Stimulated activated CD4-positive, alpha-beta T cell treated with anti-CD3 and anti-CD28 coated beads, Interleukin-1b, Interleukin-23, amount 100 ng/mL, for 48 hours (primary cell): ENCODE data around the gene TRAF3.
"Not testable (repeated sequence)": the region's sequence is repeated elsewhere in the genome, so short reads cannot be mapped to it uniquely, and the experiment has no call there.

Experiments
- DNase-seq: peaks from one replicate; pipeline ENCODE4 v3.0.0-alpha.2; 2020

TRAF3 gene

DNA sequence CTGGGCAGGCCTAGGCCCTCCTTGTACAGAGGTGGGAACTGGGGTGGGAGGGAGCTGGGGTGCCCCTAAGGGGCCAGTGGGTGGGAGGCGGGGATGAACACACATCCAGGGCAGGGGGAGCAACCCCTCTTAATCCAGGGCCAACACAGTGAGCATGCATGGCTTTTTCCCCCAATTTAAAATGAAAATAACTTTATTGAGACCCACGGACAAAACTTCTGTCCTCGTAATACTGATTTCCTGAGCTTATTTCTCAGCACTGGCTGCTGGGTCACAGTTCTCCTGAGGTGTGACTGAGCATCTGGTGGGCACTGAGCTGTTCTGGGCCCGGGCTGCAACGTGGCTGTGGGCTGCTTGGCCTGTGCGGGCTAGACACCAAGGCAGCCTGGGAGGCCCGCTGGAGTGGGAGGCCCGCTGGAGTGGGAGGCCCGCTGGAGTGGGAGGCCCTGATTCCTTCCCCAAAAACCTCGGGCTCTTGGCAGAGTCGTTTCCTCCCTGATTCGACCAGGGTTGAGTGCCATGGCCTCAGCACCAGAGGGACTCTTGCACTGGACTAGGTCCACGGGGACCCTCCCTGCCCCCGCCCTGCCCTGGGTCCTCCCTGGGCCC, 24.9 kb upstream of the TRAF3 start:
- DNase-seq: no peak

DNA sequence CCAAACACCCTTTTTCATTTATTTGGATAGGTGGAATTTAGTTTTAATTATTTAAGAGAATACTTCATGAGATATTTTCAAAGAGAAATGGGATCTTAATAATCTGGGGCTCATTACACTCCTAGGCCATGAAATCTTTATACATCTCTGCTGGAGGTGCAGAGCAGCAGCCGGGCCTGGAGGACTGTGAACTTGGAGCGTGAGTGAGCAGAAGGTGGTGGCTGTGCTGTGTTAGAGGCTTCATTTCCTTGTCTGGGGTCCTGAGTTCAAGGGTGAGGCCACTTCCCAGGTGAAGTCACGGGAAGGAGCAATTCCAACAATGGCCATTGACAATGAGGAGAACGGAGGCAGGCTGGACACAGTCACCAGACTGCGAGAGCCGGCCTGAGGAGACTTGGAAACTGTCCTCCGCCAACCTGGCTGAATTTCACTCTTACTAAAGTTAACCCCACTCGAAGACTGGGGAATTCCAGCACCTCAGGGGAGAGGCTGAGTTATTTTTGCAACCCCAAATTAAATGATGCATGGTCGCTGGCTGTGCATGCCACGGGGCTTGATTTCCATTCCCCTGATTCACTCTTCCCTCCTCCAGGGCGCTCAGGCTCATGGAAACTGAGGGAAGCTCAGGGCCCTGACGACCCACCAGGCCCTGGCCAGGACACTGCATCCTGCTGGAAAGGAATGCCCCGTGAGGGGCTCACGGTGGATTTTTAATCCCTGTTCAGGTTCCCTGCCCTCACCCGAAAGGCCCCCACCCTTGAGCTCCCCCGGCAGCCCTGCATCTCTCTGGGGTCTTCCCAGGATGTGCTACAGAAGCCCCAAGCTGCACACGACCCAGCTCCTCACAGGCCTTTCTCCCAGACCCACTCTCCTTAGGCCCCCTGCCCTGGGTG, 22.6 kb upstream of the TRAF3 start:
- DNase-seq: no peak

DNA sequence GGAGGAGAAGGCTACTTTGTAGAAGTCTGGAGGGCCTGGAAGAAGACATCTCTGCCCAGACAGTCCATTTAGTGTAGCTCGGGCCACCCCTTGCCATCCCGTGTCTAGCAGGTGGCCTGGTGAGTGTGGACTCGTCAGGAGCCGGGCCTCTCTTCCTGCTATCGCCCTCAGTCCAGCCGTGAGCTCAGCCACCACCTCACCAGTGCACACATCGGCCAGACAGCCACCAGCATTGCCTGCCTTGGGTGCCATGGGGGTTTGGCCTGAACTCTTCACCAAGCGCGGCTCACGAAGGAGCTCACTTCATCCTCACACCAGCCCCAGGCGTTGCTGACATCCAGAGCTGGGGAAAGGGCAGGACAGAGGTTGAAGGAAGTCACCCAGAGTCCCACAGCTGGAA, 19.6 kb upstream of the TRAF3 start:
- no peak for DNase-seq

DNA sequence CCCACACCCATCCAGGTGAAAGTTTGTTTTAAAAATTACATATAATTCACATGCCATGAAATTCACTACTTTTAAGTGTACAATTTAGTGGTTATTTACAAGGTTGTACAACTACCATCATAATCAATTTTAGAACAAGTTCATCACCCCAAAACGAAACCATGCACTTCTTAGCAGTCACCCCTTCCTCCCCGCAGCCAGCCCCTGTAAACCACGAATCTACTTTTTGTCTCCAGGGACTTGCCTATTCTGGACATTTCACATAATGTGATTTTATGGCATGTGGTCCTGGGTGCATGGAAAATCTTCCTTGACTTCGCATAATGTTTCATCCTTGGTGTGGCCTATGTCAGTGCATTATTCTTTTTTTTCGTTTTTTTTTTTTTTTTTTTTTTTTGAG, 19.2 kb upstream of the TRAF3 start:
- no peak for DNase-seq

DNA sequence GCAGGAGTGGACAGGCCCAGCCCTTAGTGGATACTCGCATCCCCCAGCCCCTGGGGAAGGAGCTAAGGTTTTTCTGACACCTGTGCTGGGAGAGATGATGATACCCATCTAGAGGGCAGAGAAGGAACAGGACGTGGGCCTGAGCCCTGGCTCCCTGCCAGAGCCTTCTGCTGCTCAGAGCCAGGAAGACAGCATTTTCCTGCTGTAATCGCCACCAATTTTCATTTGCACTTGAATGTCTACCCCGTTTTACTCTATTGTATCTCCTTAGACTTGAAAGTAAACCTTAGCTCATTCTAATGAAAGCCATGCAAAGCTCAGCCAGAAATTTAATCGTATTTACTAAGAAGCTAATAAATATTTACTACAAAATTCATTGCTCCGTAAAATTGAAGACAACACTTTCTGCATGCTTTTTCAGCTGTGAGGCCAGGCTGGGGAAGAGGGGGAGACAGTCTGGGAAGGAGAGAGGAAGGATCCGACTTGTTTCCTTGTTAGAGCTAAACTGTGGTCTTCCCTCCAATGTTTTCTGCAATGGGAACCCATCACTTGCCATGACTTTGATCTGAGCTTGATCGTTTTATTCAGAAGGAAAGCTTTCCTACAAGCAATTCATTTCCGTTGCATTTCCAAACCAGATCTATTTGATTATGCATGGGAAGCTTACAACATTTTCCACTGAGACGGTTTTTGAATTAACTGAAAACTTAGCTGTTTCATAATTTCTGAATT, 17.6 kb upstream of the TRAF3 start:
- no peak for DNase-seq

DNA sequence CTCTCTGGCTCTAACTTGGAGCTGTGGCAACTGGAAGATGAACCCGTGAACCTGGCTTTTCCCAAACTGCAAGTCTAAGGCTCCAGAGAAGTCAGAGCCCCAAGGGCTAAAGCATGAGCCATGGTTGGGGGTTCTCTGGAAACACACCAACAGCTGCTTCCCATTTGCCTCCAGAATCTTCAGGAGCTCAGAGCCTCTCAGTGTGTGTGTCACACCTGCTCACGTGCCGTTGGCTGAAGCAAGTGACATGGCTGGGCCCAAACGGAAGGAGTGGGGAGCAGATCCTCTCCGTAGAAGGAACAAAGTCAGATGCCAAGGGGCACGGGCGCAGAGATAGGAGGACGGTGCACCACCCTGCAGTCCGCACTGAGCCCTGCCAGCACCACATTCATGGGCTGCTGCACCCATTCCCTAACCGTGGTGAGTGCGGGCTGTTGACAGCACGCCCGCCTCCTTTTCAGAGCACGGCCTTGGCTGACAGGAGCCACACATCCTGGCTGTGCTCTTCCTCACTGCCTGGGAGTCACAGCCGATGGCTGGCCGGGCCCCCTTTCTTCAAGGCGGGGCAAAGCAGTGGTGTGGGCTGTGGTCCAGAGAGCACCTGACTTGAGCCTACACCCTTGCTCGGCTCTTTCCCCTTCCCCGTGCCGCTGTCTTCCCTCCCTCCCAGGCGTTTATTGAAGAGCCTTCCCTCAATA, 16.6 kb upstream of the TRAF3 start:
- DNase-seq: no peak

DNA sequence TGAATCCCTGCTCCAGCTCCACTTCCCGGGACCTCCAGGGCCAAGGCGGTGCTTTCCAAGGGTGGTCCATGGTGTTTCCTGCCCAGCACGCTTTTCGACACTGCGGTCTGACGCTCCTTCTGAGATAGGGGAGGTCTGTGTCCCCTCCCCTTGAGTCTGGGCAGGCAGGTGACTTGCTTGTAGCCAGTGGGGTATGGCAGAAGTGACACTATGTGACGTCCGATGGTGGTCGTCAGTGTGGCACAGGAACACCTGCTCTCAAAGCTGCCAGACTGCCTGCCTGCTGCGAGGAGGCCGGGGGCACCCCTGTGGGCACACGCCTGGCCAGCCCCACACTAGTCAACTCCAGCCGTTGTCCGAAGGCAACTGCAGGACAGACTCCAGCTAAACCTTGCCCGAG, 16.0 kb upstream of the TRAF3 start:
- no peak for DNase-seq

DNA sequence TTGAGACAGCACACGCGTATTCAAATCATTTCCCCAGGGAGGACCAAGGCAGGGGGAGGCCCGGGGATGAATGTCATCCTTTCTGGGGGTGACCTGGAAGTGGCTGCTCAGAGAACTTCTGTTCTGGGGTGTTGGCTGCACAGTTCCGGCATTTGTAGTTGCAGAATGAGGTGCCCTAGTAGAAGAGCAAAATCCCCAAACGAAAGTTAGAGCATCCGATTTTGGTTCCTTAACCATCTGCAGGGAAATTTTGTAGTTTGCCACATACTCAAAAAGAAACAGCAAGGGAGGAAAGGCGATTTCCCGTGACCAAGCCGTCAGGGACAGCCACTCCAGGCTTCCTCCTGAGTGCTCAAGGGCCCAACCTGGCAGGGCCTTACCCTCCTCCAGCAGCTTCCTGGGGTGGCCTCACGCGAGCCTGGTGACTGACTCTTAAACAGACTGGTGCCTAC, 13.0 kb upstream of the TRAF3 start:
- no peak for DNase-seq

DNA sequence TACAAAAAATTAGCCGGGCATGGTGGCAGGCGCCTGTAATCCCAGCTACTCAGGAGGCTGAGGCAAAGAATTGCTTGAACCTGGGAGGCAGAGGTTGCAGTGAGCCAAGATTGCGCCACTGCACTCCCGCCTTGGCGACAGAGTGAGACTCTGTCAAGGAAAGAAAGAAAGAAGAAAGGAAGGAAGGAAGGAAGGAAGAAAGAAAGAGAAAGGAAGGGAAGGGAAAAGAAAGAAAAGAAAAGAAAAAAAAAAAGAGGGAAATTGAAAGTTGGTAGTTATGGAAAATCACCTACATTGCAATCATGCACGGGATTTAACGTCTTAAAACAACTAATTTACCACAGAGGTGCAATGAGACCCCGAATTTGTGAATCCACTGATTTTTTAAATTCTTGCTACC, 11.5 kb upstream of the TRAF3 start:
- DNase-seq: not testable (repeated sequence)

DNA sequence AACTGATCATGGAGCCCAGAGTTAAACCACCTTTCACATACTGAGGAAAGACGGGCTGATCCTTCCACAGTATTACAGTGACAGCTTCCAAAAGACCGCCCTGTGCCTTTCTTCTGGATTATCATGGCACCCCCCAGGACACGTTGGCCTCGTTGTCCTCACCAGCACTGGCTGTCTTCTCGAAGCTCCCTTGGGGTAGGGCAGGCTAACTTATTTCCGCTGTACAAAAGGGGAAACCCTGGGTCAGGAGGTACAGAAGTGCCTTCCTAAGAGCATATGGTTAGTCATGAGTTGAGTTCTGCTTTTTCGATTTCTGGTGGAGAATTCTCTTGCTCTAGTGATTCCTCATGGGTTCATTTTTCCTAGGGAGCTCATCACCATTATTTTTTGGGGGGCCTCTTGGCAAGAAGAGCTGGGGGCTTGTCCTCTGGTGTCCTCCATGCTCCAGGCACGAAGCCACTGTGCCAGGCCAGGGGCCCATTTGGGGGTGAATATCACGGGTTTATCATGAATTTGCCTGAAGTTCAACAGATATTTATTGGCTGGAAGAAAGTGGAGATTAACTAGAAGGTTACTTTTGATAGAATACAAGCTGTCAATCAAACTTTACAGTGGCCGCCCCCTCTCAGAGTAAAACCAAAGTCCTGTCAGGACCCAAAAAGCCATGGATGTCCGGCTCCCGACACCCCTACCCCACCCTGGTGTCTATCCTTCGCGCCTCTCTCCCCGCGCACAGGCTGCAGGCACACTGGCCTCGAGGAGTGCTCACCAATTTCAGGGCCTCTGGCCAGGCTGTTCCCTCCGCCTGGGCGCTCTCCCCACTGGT, 8.8 kb upstream of the TRAF3 start:
- no peak for DNase-seq

DNA sequence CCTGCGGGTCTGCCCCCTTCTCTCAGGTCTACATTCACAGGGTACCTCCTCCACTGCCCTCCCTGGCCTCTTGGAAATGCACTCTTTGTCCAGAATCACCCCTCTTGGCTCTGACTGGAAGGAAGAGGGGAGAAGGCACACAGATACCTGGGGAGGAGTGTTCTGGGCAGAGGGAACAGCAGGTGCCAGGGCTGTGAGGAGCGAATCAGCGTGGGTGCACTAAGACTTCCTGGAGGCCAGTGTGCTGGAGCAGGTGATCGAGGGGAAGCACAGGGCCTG, 8.3 kb upstream of the TRAF3 start:
- no peak for DNase-seq

DNA sequence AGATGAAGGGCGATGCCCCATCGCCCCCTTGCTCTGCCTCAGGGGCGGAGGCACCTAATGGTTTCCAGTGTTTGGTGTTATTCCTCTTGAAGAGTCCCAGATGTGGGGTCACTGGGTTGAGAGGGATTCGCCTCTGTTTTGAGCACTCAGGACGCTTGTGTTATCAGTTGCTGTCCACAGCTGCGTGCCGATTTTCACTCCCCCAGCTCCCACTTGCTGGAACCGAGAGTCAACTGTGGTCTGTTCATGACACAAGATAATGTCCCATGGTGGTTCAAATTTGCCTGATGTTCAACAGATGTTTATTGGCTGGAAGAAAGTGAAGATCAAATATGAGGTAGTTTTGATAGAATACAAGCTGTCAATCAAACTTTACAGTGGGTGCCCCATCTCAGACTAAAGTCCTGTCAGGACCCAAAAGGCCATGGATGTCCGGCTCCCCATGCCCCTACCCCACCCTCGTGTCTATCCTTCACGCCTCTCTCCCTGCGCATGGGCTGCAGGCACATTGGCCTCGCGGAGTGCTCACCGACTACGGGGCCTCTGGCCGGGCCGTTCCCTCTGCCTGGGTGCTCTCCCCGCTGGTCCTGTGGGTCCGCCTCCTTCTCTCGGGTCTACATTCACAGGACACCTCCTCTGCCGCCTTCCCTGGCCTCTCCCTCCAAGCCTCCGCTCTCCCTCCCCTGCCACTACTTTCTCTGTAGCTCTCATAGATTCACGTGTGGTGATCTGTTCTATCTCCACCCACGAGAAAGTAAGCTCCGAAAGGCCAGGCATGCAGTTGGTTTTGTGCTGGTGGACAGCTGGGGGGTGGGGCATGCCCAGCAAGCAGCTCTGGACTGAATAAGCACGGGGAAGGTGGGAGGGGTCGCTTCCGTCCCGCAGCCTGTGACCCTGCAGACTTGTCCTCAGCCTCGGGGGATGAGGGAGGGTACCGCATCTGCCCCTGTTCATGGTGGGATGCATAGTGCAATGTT, 6.8 kb upstream of the TRAF3 start:
- no peak for DNase-seq

DNA sequence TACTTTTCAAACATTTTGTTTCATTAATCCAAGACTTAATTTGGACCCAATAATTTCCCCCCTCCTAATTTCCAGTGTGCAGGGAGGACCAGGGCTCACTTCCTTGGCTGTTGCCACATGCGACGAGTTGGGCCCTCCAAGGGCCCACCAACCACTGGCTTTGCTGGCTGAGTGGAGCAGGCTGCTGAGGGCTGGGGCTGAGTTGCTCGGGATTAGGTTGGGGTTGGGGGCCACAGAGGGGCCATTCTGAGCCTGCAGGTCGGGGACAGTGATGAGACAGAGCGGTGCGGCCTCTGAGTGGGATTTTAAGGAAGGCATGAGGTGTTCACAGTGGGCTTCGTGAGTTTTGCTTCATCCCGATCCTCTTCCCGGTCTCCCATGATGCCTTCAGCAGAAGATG, 6.1 kb upstream of the TRAF3 start:
- DNase-seq: no peak

DNA sequence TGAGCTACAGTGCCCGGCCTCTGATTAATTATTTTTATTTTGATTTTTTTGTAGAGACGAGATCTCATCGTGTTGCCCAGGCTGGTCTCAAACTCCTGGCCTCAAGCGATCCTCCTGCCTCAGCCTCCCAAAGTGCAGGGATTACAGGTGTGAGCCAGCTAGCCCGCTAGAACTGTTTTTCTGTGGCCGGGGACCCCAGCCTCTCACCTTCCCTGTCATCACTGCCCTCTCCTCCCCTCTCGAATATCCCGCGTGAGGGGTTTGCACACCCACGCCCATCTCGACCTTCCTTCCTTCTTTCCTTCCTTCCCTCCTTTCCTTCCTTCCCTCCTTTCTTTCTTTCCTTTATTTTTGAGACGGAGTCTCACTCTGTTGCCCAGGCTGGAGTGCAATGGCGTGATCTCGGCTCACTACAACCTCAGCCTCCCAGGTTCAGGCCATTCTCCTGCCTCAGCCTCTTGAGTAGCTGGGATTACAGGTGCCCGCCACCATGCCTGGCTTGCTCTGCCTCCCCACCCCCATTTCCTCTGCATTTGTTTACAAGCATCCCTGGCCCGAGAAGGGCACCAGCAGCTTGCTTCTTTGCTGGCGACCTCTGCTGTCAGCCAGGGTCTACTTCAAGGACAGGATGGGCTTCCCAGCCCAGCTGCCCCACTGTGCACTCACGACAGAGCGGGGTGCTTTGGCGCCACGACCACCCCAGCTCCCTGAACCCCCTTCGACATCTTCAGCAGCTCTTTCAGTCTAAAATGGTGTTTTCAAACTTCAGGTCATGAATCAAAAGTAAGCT, 4.3 kb upstream of the TRAF3 start:
- DNase-seq: no peak

DNA sequence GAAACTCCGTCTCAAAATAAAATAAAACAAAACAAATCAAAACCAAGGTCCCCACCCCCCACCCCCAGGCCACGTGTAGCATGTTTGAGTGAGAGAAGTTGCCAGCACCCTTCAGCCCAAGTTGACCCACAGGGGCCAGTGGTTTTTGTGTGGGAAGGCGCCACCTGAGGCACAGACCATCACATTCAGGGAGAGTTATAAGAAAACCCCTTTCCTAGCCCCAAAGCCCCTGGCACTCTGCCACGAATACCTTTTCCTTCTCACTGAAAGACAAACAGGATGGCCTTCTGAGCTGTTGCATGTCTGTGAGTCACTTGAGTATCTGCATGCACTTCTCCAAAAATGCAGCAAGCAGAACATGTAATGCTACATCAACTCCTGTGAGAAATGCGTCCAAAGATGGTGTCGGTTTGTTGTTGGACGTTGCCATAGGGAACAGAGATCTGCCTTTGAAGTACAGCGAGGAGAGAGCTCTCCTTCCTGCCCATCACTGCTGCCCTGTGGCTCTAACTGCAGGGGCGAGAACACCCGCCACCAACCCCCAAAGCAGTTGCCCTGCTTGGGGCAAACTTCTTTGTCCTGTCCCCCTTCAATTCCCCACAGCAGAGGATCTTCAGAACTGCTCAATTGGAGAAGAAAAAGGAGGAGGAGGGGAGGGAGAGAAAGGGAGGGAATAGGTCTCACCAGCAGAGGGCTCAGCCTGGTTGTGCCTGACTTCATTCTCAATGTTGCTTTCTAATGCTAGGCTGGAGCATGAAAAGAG, 2.7 kb upstream of the TRAF3 start:
- DNase-seq: peak; percentile 60

DNA sequence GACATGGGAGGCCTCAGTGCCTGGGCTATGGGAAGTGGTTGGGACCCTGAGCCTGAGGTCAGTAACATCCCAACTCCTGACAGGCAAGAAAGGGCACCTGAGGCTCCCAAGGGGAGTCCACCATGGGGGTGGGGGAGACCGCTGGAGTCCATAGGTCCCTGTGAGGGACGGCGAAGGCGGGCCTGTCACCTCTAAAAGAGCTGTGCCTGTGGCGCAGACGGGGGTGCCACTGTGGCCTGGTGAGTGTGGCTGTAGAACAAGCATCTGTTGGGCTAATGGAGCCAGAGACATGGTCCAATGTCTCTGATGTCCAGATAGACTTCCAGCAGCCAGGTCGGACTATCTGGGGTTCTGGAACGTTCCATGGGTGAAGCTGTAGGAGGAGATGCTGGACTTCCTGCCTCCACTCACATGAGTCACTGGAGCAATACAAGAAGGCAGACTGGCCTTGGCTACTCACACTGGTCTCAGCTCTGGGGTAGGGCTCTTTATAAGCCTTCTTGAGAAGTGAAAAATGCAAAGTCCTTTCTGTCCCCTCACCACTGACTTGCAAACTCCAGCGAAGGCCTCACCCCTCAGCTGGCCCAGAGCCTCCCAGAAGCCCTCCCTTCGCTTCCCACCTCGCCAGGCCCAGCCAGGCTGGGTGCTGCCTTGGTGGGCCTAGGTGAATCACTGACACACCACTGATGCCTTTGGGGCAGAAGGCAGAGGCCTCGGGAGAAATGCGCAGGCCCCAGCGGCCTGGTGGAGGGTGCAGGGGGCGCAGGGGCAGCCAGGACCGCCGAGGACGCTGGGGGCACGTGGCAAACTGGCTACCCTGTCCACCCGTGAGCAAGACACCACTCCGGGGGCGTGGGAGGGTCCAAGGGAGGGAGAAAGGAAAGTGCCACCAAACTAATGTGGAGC, 1.1 kb upstream of the TRAF3 start:
- DNase-seq: no peak

DNA sequence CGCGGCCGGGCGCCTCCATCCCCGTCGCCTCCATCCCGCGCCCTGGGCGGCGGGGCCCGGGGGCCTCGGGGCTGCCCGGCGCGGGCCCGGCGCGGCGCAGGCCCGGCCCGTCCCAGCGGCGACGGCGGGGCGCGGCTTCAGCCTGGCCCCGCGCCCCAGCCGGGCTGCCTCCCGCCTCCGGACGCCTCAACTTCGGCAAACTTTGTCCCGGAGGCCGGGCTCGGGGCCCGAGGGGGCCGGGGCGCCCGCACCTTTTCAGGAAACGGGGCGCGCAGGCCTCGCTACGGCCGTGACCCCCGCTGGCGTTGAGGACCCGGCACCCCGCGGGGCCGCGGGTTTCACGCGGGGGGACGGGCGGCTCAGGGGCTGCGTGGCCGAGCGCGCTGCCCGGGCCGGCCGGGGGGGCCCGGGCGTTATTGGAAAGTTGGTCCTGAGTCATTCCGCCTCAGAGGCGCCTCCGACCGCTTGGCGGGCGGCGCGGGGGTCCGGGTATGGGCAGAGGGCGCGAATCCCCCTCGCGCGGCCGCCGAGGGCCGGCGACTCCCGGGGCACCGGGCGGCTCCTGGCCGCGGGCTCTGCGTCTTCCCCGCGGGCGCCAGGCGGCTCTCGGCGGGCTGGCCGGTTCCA, 575 bp downstream of the TRAF3 start:
- DNase-seq: no peak
